ENCODE results near the gene ASCL2. TPM values are rescaled to one million over a fixed set of nuclear protein-coding genes. Genes with fewer than 3 reads are reported as not detected.

ASCL2 gene
- polyA plus RNA-seq, 3 donors, result 0.19 to 0.63 TPM; not detected in 1

DNA sequence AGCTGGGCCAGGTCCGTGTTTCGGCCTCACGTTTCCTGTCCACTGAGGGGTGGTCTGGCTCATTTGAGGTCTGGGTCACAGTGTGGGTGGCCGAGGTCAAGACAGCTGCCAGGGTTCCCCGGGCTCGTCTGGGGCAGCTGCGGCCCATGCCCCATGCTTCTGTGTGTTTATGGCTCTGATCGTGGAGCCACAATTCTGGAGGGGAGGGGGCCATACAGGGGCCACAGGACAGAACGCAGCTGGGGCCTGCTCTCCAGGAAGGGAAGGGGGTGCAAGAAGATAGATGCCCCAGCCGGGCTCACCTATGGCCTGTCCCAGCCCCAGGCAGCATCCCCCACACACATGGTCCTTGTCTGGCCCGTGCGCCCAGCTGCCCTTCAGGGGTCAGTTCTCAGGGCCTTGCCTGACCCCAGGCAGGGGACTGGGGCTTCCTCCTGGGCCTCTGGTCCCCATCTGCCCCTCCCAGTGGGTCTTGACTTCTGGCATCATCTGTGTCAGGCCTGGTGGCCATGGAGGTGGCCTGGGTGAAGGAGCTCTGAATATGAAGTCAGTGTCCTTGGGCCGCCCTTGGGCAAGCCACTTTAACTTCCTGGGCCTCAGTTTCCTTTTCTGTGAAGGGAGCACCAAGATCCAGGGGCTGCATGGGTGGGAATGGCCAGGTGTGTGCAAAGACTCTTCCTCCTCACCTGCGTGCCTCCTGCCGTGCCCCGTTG, 39.8 kb upstream of the ASCL2 start:
- H3K27ac ChIP-seq (ENCODE audit: low read depth, low read length), result no peak overlapping the region
- 79 to 85% (median 85%) methylated on average over 16 of the region's 16 CpGs for WGBS, 3 donors

DNA sequence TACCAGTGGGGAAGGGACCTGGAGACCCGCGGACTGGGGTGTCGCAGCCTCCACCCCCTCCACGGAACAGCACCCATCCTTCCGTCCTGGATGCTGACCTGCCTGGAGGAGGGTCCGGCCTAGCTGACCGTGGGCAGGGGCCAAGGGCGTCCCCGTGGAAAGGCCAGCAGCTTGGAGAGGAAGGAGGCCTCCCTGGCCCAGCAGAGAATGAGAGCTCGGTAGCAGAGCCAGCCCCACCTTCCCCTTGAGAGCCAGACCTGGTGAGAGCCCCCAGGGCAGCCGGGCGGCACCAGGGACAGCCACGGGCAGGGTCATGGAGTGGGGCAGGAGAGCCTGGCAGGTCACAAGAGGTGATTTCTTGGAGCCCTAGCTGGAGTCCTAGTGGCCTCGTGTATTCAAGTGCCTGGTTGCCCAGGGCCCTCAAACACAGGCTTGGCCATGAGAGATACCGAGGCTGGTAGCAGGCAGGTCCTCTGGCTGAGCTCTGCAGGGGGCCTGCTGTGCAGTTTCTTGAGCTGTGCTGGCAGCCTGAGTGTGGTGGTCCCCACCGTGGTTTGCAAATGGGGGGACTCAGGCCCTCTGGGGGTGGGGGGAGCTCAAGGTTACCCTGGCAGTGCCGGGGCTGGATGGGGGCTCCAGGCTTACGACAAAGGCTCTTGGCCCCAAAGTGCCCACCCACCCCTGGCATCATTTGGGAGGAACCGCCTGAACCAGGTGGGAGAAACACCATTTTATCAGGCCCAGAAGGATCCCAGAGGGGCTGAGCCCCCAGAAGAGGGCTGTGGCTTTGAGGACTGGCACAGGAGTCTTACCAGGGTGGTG, 39.1 kb upstream of the ASCL2 start:
- H3K27ac ChIP-seq (ENCODE audit: low read depth, low read length), result no peak overlapping the region

DNA sequence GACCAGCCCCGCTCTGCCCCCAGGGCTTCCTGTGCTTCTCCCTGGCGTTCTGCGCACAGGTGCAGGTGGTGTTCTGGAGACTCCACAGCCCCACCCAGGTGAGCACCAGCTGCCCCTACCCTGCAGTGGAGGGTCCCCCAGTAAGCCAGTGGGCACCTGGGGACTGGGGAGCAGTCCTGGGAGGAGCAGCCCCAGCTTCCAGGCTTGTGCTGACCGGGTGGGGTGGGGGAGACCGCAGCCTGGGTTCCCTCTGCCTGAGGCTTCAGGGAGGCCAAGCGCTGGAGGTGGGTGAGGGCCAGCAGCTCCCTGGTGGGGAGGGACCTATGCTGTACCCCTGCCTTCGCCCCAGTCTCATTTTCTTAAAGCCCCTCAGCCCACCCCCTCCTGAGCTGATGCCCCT, 38.3 kb upstream of the ASCL2 start:
- no peak overlapping the region for H3K27ac ChIP-seq (ENCODE audit: low read depth, low read length)
- WGBS, 3 donors, result 79 to 91% (median 89%) methylated on average over 7 of the region's 7 CpGs

More for the DNA sequence above, 39.1 kb upstream of the ASCL2 start:
- WGBS, 3 donors, result 78 to 82% (median 80%) methylated on average over 18 to 19 of the region's 19 CpGs

DNA sequence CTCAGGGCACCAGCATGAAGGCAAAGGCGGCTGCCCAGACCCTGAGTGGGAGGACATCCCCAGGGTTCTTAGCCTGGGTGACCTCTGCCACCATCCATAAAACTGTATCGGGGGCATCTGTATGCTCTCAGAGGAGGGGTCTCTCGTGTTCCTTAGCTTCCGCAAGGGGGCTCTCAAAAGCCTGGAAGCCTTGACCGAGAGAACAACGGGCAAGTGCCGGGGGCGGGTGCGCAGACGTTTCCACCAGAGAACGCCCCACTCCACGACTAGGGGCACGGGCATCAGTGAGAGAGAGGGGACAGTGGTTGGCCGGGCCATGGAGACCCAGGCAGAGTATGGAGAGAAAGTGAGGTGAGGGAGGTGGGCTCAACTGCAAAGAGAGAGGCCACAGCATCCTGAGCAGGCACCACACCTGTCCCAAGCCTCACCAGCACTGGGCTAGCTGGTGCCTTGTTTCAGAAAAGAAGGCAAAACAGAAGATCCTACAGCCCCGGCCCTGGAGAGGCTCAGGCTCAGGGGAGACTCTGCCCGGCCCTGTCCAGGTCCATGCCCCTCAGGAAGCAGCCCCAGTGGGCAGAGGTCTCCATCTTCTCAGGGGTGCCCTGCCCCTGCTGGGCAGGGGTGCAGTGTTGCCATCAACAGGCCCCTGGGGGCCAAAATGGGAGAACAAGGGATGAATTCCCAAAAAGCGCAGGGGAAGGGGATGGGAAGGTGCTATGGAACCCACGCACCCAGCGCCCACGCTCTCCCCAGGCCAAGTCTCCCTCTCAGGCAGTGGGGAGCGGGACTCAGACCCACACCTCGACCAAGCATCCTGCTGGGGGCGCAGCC, 37.3 kb upstream of the ASCL2 start:
- H3K27ac ChIP-seq (ENCODE audit: low read depth, low read length), result no peak overlapping the region
- WGBS, 3 donors, result 85 to 88% (median 87%) methylated on average over 22 to 23 of the region's 23 CpGs

DNA sequence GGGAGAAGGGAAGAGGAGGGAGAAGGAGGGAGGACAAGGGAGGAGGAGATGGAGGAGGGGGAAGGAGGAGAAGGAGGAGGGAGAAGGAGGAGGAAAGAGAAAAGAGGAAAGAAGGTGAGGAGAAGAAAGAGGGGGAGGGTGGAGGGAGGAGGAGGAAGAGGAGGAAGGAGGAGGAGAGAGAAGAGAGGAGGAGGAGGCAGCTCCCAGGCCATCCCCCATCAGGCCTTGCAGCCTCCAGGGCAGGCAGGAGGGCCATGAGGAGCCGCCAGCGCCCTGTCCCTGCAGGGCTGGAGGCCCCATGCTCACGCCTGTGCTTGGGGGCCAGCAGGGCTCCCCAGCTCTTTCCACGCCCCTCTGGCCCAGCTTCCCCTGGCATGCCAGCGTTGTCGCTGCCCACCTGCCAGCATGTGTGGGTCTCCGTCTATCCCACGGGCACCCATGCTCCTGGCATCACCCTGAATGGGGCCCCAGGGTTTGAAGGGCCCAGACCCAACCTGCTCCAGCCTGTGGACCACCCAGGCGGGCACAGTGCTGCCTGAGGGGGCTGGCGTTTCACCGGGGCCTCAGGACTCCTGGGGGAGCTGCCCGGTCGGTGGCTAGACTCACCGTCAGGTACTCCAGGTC, 36.6 kb upstream of the ASCL2 start:
- peak overlapping the region; percentile 52 for H3K27ac ChIP-seq (ENCODE audit: low read depth, low read length)

DNA sequence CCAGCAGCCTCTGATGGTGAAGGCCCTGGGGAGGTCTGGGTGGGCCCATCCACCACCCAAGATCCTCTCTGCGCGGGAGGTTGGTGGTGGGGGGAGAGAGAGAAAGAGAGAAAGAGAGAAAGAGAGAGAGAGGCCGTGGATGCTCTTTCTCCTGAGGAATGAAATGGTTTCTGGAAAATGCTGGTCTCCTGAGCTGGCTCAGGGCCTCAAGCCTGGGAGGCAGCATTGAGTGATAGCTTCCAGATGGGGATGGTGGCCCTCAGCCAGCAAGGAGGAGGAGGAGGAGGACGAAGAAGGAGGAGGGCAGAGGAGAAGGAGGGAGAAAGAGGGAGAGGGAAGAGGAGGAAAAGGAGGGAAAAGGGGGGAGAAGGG, 36.0 kb upstream of the ASCL2 start:
- WGBS, 3 donors, result 5 to 43% (median 6%) methylated on average over 4 of the region's 4 CpGs
- H3K27ac ChIP-seq (ENCODE audit: low read depth, low read length), result no peak overlapping the region

More for the DNA sequence above, 36.6 kb upstream of the ASCL2 start:
- WGBS, 3 donors, result 47 to 64% (median 52%) methylated on average over 10 to 14 of the region's 14 CpGs

DNA sequence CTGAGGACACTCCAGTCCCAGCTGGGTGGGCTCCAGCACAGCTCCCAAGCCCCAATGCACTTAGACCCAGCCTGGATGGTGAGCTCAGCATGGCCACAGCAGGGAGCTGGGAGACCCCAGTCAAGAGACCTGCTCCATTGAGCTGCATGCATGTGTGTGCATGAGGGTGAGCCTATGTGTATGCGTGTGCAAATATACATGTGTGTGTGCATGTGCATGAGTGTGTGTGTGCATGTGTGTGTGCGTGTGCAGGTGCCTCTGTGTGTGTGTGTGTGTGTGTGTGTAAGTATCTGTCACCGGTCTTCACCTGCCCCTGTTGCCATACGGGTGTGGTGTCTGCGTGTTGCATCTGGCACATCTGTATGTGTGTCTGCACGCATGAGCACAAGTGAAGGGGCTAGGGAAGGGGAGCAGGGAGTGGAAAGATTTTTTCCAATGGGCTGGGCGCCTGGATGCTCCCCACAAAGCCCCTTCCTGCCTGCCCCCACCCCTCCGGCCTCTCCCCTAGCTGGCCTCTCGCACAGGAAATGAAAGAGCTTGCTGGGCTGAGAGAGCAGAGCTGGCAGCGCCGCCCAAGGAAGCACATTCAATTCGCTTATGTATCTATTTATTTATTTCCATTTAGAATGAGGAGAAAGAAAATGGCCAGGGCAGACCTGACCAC, 35.5 kb upstream of the ASCL2 start:
- WGBS, 3 donors, result 8 to 60% (median 14%) methylated on average over 11 to 12 of the region's 12 CpGs
- no peak overlapping the region for H3K27ac ChIP-seq (ENCODE audit: low read depth, low read length)

DNA sequence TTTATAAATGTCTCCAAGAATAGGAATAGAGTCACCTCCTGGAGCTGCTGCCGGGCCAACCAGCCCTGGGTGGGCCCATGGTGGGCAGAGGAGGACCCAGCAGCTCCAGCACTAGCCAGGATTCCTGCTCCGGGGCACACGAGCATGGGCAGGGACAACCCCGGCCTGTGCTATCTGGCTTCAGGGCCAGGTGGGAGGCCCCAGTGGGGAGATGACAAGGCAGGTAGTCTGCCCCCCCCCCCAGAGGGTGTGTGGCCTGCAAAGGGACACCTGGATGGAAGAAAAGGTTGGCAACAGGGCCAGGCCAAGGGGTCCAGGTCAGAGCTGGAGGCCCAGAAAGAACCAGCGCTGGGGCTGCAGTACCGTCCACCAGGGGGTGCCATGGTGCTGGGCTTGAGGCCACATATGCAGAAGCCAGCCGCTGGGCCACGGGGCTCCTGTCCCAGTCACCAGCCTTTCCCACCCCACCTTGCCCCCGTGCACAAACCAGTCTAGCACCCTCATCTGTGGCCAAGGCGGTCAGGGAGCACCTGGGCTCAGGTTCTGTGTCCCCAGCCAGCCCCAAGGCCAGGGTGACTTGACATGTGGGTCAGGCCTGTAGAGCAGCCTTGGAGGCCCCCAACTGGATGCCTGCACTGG, 34.9 kb upstream of the ASCL2 start:
- no peak overlapping the region for H3K27ac ChIP-seq (ENCODE audit: low read depth, low read length)
- 16 to 29% (median 29%) methylated on average over 10 of the region's 10 CpGs for WGBS, 3 donors

DNA sequence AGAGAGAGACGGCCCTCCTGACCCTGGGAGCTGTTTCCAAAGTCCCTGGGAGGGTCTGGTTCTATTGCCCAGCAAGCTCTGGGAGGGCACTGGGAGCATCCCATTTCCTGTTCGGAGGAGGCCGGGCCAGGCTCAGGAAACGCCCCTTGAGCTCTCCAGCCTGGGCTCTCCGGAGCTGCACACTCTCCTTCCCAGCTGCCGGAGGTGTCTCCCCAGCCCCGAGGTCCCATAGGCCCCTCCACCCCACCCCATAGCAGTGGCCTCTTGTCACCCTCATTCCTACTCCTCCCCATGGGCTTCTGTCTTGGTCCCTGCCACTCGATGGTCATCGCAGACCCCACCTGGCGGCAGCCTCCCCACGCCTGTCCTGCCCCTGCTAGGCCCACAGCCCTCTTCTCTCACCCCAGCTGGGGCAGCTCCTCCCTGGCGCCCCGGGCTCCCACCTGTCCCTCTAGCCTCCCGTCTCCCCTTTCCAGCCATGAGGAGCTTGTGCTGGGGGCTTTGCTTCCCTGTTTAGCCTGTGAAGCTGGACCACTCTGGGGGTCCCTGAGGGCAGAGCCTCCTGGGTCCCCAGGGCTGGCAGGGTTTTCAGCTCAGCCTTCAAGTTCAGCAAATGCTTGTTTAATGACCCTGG, 34.2 kb upstream of the ASCL2 start:
- H3K27ac ChIP-seq (ENCODE audit: low read depth, low read length), result no peak overlapping the region
- 47 to 73% (median 60%) methylated on average over 14 of the region's 14 CpGs for WGBS, 3 donors

DNA sequence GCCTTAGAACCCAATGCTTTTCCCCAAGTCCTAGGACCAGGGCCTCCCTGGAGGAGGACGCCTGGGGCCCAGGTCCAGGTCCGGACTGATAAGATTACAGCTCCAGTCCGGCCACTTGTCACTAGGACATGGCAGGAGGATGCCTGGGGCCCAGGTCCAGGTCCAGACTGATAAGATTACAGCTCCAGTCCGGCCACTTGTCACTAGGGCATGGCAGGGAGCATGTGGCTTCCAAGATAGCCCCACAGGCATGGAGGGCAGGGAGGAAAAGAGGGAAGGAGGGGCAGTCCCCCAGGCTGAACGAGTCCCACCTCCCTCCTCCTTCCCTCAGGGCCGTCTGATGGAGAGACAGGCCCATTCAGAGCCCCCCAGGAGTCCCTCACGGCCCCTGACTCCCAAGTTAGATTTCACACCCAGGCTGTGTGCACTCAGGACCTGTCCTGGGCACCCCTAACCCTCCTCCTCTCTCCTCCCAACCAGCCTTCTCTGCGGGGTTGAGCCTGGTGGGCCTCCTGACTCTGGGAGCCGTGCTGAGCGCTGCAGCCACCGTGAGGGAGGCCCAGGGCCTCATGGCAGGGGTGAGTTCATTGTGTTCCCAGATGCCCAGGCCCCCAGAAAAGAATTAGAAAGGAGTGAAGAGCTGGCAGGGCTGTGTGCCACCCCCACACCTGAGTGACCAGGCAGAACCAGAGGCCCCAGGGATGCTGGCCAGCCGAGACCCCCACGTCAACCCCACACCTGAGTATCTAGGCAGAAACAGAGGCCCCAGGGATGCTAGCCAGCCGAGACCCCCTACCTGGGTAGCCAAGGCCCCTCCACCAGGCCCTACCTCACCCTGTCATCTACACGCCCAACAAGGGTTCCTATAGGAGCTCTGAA, 33.5 kb upstream of the ASCL2 start:
- H3K27ac ChIP-seq (ENCODE audit: low read depth, low read length), result no peak overlapping the region
- 61 to 63% (median 62%) methylated on average over 15 of the region's 15 CpGs for WGBS, 3 donors

DNA sequence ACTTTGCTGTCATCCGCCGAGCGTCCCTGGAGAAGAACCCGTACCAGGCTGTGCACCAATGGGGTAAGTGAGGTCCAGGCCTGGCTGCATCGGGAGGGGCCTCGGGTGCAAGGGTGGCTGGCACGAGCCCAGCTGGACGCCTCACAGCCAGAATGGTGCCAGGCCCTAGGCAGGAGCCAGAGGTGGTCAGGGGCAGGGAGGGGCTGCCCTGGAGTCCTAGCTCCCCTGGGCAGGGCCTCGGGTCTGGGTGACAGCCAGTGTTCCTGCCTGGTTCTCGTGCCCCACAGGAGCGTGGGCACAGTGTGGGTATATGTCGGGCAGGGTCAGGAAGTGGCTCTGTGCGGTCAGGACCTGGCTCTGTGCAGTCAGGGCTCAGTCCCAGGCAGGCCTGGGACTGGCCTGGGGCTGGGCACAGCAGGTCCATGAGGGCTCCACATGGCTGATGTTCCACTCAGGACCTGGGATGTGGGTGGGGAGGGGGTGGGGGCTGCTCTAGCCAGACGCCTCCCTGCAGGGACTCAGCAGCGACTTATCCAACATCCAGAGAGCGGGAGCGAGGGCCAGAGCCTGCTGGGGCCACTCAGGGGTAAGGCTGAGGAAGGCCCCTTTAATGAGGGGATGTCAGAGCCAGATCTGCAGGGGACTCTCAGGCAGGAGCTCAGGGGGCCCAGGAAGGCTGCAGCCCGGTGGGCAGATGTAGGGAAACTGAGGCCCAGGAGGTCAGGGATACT, 32.7 kb upstream of the ASCL2 start:
- no peak overlapping the region for H3K27ac ChIP-seq (ENCODE audit: low read depth, low read length)
- 35 to 54% (median 39%) methylated on average over 18 of the region's 18 CpGs for WGBS, 3 donors

DNA sequence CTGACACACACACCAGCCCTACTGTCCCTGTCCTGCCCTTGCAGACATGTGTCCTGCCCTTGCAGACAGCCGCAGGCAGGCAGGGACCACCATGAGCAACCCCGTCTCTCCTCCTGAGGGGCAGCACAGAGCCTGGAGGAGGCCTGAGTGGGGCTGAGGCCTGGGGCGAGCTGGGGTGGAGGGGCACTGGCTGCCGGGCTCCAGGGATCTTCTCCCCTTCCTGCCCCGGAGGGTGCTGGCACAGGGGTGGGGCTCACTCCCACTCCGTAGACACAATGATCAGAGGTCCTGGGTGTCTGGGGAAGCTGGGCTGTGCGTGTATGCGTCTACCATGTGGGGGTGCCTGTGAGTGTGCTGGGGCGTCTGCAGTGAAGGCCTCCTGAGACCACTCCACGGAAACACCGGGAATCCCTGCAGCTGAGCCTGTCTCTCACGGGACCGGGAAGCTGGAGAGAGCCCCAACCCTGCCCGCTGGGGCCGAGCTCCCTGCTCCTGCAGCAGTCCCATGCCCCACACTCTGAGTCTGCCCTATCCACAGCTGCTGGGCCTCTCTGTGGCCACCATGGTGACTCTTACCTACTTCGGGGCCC, 32.0 kb upstream of the ASCL2 start:
- H3K27ac ChIP-seq (ENCODE audit: low read depth, low read length), result no peak overlapping the region
- 39 to 63% (median 47%) methylated on average over 16 of the region's 16 CpGs for WGBS, 3 donors

DNA sequence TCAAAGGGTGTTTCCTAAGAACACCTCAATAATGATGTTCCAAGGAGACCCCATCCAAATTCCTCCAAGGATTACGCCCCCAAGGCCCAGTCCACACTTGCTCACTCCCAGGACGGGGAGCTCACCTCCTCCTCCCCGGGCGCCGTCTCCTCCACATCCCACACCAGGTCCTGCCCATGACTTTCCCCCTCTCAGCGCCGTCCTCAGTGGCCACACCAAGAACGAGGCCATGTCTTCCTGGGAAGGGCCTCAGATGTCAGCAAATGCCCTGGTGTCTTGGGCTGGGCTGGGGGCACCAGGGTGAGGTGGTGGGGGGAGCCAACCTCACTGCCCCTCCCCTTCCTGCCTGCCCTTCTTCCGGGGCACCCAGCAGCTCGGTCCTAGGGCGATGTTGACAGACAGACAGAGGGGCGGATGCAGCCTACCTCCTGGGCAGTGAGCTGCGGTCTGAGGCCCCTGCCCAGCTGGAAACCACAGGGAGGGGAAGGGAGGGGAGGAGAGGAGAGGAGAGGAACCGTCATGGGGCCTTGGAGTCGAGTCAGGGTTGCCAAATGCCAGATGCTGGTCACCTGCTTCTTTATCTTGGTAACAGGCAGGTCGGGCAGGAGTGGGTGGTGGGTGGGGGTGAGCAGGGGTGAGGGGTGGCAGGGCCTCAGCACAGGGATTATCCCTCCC, 31.4 kb upstream of the ASCL2 start, which contains the start of the genes C11orf21 and TSPAN32:
Gene C11orf21 (minus strand): TSS at position 288 of the 675 bp plus-strand sequence. CDS start 110 bp downstream, at position 178.
Gene TSPAN32 (plus strand): TSS at position 383 of the 675 bp plus-strand sequence. CDS start 137 bp downstream, at position 520.
- 41 to 63% (median 44%) methylated on average over 16 of the region's 16 CpGs for WGBS, 3 donors
- H3K27ac ChIP-seq (ENCODE audit: low read depth, low read length), result no peak within 1 kb of the TSS

DNA sequence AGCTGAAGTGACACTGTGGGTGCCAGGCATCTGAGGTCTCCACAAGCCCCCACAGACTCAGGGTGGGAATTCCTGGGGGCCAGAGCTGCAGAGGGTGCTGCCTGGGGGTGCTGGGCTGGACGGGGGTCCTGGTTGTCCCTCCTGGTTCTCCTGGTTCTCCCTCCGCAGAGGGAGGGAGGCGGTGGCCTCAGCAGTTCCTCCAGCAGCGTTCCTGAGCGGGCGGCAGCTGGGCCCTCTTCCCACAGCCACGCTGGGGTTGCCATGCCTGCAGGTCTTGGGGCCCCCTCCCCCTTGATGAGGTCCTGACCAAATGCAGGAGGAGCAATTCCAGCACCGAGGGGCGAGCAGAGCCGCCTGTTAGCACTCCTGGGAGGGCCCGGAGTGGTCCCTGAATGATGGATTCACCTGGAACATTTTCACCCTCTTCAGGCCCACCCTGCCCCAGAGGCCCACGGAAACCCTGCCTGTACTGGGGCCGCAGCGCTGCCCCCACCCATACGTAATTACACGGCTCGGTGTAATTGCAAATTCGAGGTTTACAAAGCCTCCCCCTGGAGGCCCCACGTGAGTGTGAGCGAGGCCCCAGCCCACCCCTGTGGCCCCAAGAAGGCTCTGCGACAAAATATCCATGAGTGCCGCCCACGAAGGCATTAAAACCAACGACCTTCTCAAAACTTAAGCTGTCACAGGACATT, 30.7 kb upstream of the ASCL2 start:
- H3K27ac ChIP-seq (ENCODE audit: low read depth, low read length), result no peak overlapping the region
- 46 to 69% (median 53%) methylated on average over 22 to 24 of the region's 24 CpGs for WGBS, 3 donors

All from adipose tissue (tissue), 3 donors.